Prostate gland (tissue), 2 donors: ENCODE data around the gene CNTN5.

ENCODE experiments used
- CTCF ChIP-seq, 4 experiments: fragments of 200-600 bp in 2 of 4; fragments of 450-650 bp in 2 of 4; sonication (generic) in 2 of 4; IDR thresholded peaks; 1 replicate in 3 of 4; 2 replicates in 1 of 4; pipeline ENCODE4 v1.5.1; 2016 to 2019; ENCODE audit warnings: antibody characterized with exemption in 4 of 4, mild to moderate bottlenecking in 2 of 4, moderate library complexity in 2 of 4
- POLR2A ChIP-seq: fragments of 450-650 bp; IDR thresholded peaks from one replicate; pipeline ENCODE4 v1.6.1; 2016; ENCODE audit warnings: antibody characterized with exemption, mild to moderate bottlenecking

DNA sequence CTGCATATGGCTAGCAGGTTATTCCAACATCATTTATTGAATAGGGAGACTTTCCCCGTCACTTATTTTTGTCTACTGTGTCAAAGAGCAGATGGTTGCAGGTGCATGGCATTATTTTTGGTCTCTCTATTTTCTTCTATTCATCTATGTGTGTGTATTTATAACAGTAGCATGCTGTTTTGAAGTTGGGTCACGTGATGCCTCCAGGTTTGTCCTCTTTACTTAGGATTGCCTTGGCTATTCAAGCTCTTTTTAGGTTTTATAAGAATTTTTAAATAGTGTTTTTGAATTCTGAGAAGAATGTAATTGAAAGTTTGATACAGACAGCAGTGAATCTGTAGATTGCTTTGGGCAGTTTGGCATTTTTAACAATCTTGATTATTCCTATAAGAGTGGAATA, 770.6 kb downstream of the CNTN5 start:
- TF ChIP-seq CTCF (IDR thresholded peaks at IDR 0.05) (no peak), POLR2A (no peak)
